GM23248 (cell line): ENCODE results near the gene AKNA.

Source experiments
- EZH2 ChIP-seq: fragments of 200-600 bp; sonication (generic); IDR thresholded peaks from 2 replicates; pipeline ENCODE4 v1.6.1; 2018; ENCODE audit warnings: antibody characterized with exemption, mild to moderate bottlenecking; ENCODE audit not compliant: insufficient read depth, poor library complexity, severe bottlenecking
- EZH2phosphoT487 ChIP-seq: fragments of 200-600 bp; sonication (generic); IDR thresholded peaks from 2 replicates; pipeline ENCODE4 v1.6.1; 2018; ENCODE audit warnings: antibody characterized with exemption, moderate library complexity, mild to moderate bottlenecking, low read depth; ENCODE audit not compliant: insufficient read depth

DNA sequence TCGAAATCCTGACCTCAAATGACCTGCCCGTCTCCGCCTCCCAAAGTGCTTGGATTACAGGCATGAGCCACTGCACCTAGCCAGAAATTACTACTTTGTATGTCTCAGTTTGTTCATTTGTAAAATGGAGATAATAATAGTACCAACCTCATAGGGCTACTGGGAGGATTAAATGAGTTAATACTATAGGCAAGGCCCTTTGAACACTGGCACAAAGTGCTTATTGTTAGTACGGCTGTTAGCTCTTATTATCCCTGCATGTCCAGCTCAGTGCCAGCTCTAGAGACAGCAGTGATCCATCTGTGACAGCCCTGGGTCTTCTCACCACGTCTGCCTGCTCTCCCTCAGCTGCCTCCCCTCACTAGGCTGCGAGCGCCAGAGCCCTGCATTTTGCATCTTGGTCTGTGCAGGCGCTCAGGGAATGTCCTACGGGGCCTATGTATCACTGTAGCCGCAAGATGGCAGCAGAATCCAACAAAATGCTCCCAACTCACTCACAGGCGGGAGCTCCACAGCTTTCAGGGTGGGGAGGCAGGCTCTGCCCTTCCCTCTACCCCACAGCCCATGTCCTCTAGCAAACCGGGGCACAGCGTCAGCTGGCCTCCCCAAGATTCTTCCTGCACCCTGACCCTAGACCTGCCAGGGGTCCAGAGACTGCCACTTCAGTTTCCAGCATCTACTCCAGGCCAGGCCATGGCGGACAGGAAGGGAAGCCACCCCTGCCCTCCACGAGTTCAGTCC, 17.7 kb upstream of the AKNA start:
- no peak for TF ChIP-seq EZH2
- no peak for TF ChIP-seq EZH2phosphoT487
